GM21390 (cell line): ENCODE results near the gene OSBPL9.
"Not testable (repeated sequence)": the region's sequence is repeated elsewhere in the genome, so short reads cannot be mapped to it uniquely, and the experiment has no call there.

ENCODE experiments used
- ATAC-seq: cut with Tn5 transposase; IDR thresholded peaks from one replicate; pipeline ENCODE4 v1.9.1; 2021; ENCODE audit not compliant: unreplicated experiment

Gene OSBPL9

GRCh38 chr1:51607681-51608095 lies 9.2 kb upstream of the OSBPL9 start:
- ATAC-seq: no peak

- ATAC-seq: not testable (repeated sequence)
Observed at GRCh38 chr1:51610104-51610503, 6.8 kb upstream of the OSBPL9 start.

- no peak for ATAC-seq
Observed at GRCh38 chr1:51610637-51611036, 6.3 kb upstream of the OSBPL9 start.

- ATAC-seq: no peak
Observed at GRCh38 chr1:51612447-51612961, 4.4 kb upstream of the OSBPL9 start.

- no peak for ATAC-seq
Observed at GRCh38 chr1:51615780-51616291, 1.1 kb upstream of the OSBPL9 start.

GRCh38 chr1:51616490-51616889 lies 402 bp upstream of the OSBPL9 start:
- ATAC-seq: no peak

- no peak for ATAC-seq
Observed at GRCh38 chr1:51618715-51619114, 1.8 kb downstream of the OSBPL9 start.

- ATAC-seq: no peak
Observed at GRCh38 chr1:51620470-51620869, 3.6 kb downstream of the OSBPL9 start.

GRCh38 chr1:51621161-51621560 lies 4.3 kb downstream of the OSBPL9 start:
- no peak for ATAC-seq

- ATAC-seq: no peak
Observed at GRCh38 chr1:51621841-51622454, 5.1 kb downstream of the OSBPL9 start.

GRCh38 chr1:51622455-51622913 lies 5.6 kb downstream of the OSBPL9 start:
- no peak for ATAC-seq

- ATAC-seq: no peak
Observed at GRCh38 chr1:51623025-51623424, 6.1 kb downstream of the OSBPL9 start.

GRCh38 chr1:51623450-51623849 lies 6.6 kb downstream of the OSBPL9 start:
- no peak for ATAC-seq

- no peak for ATAC-seq
Observed at GRCh38 chr1:51624855-51625254, 8.0 kb downstream of the OSBPL9 start.

GRCh38 chr1:51627672-51628071 lies 10.8 kb downstream of the OSBPL9 start:
- ATAC-seq: no peak

GRCh38 chr1:51628715-51629590 lies 12.1 kb downstream of the OSBPL9 start:
- ATAC-seq: no peak

GRCh38 chr1:51629918-51630317 lies 13.0 kb downstream of the OSBPL9 start:
- no peak for ATAC-seq

GRCh38 chr1:51630393-51630792 lies 13.5 kb downstream of the OSBPL9 start:
- ATAC-seq: no peak

GRCh38 chr1:51630922-51631321 lies 14.0 kb downstream of the OSBPL9 start:
- ATAC-seq: no peak

- no peak for ATAC-seq
Observed at GRCh38 chr1:51631747-51632146, 14.9 kb downstream of the OSBPL9 start.

- no peak for ATAC-seq
Observed at GRCh38 chr1:51634618-51635017, 17.7 kb downstream of the OSBPL9 start.

- ATAC-seq: no peak
Observed at GRCh38 chr1:51635615-51636014, 18.7 kb downstream of the OSBPL9 start.
